ENCODE data around the gene TMEM41A. TPM values are rescaled to one million over a fixed set of nuclear protein-coding genes. Genes with fewer than 3 reads are reported as not detected.

Gene TMEM41A
- polyA plus RNA-seq, 1 donor from 2014 or later: 12.9 TPM

- H3F3A ChIP-seq (ENCODE audit: insufficient read depth, low read length, poor library complexity, severe bottlenecking): no peaks in the 10 kb centered on the region
- H3K79me2 ChIP-seq (replicated peaks; ENCODE audit: insufficient read depth, low read length): no peaks in the 10 kb centered on the region
- no peaks in the 10 kb centered on the region for H3K36me3 ChIP-seq (ENCODE audit: insufficient read depth, low read length)
- no peak overlapping the region for H2AFZ ChIP-seq (ENCODE audit: low read depth, low read length)
- H3K4me2 ChIP-seq (ENCODE audit: low read length): no peak overlapping the region
- H3K4me3 ChIP-seq (ENCODE audit: low read length): no peak overlapping the region
- no peaks in the 10 kb centered on the region for H3K9me2 ChIP-seq (ENCODE audit: insufficient read depth, low read length)
- no peak overlapping the region for H3K27ac ChIP-seq (ENCODE audit: low read length)
- no peak for TF ChIP-seq POLR2AphosphoS5 (IDR thresholded peaks at IDR 0.05)
- no peak for TF ChIP-seq REST (IDR thresholded peaks at IDR 0.05; ENCODE audit: borderline replicate concordance)
- no peak for TF ChIP-seq CTCF (IDR thresholded peaks at IDR 0.05; ENCODE audit: poor library complexity, severe bottlenecking)
- TF ChIP-seq TAF1 (IDR thresholded peaks at IDR 0.05; ENCODE audit: low read depth): no peak
- TF ChIP-seq EP300 (conservative IDR thresholded peaks at IDR 0.05; ENCODE audit: poor library complexity, severe bottlenecking): no peak
- no peak for TF ChIP-seq EZH2 (IDR thresholded peaks at IDR 0.05; ENCODE audit: borderline replicate concordance, insufficient read depth, low read length, poor library complexity, severe bottlenecking)
- no peak for TF ChIP-seq SMC3 (conservative IDR thresholded peaks at IDR 0.05; ENCODE audit: poor library complexity)
- no peak for TF ChIP-seq RAD21 (conservative IDR thresholded peaks at IDR 0.05)
- no peak for TF ChIP-seq MXI1 (conservative IDR thresholded peaks at IDR 0.05; ENCODE audit: poor library complexity, severe bottlenecking)
- no peak overlapping the region for H3K9ac ChIP-seq (ENCODE audit: low read length)
- no peaks in the 10 kb centered on the region for H4K20me1 ChIP-seq (ENCODE audit: insufficient read depth)
- H3K27me3 ChIP-seq (ENCODE audit: insufficient read depth, low read depth, low read length): no peaks in the 10 kb centered on the region
- no peaks in the 10 kb centered on the region for H3K9me3 ChIP-seq (ENCODE audit: low read length)
Observed at GRCh38 chr3:185539934-185540333, 41.1 kb upstream of the TMEM41A start.

- Histone ChIP-seq H3K27me3 (ENCODE audit: insufficient read depth, low read depth, low read length) (no peaks in the 10 kb centered on the region), H4K20me1 (ENCODE audit: insufficient read depth) (no peaks in the 10 kb centered on the region), H3K9ac (ENCODE audit: low read length) (no peak overlapping the region), H3K79me2 (replicated peaks; ENCODE audit: insufficient read depth, low read length) (no peaks in the 10 kb centered on the region), H3K9me3 (ENCODE audit: low read length) (no peaks in the 10 kb centered on the region), H3K9me2 (ENCODE audit: insufficient read depth, low read length) (no peaks in the 10 kb centered on the region), H2AFZ (ENCODE audit: low read depth, low read length) (no peak overlapping the region), H3K4me3 (ENCODE audit: low read length) (no peak overlapping the region), H3K36me3 (ENCODE audit: insufficient read depth, low read length) (no peaks in the 10 kb centered on the region), H3K4me2 (ENCODE audit: low read length) (no peak overlapping the region), H3F3A (ENCODE audit: insufficient read depth, low read length, poor library complexity, severe bottlenecking) (no peaks in the 10 kb centered on the region), H3K27ac (ENCODE audit: low read length) (no peak overlapping the region)
- TF ChIP-seq EP300 (conservative IDR thresholded peaks at IDR 0.05; ENCODE audit: poor library complexity, severe bottlenecking) (no peak), SMC3 (conservative IDR thresholded peaks at IDR 0.05; ENCODE audit: poor library complexity) (no peak), TAF1 (IDR thresholded peaks at IDR 0.05; ENCODE audit: low read depth) (no peak), REST (IDR thresholded peaks at IDR 0.05; ENCODE audit: borderline replicate concordance) (no peak), RAD21 (conservative IDR thresholded peaks at IDR 0.05) (no peak), CTCF (IDR thresholded peaks at IDR 0.05; ENCODE audit: poor library complexity, severe bottlenecking) (no peak), MXI1 (conservative IDR thresholded peaks at IDR 0.05; ENCODE audit: poor library complexity, severe bottlenecking) (no peak)
Observed at GRCh38 chr3:185537369-185537970, 38.6 kb upstream of the TMEM41A start.
